GM12878 (cell line): ENCODE data around the gene GDI2. TPM values are rescaled to one million over a fixed set of nuclear protein-coding genes. Genes with fewer than 3 reads are reported as not detected.
"Not testable (repeated sequence)": the region's sequence is repeated elsewhere in the genome, so short reads cannot be mapped to it uniquely, and the experiment has no call there.

Source experiments
- ATAC-seq: fragments of 200-7000 bp; cut with Tn5 transposase; 3 replicates; pipeline ENCODE4 v1.9.1; 2020; ENCODE audit warnings: mild to moderate bottlenecking, moderate library complexity
- BruUV-seq: library from RNA; stranded (reverse); fragments of 400-500 nt; replicated peaks from 2 replicates; lab custom pipeline; 2021; lab: Mats Ljungman, UMichigan
- CTCF ChIA-PET: fragments of 300-600 bp; sonication (Branson Sonifier 250); formaldehyde crosslinking; extraction: SDS; loops from one replicate; lab custom pipeline; 2021; ENCODE audit warnings: inconsistent platforms; lab: Yijun Ruan, JAX
- POLR2A ChIA-PET: fragments of 350-600 bp; formaldehyde crosslinking; extraction: SDS; loops from one replicate; lab custom pipeline; 2021; ENCODE audit warnings: inconsistent platforms; lab: Charles Lee
- RAD21 ChIA-PET: fragments of 300-600 bp; sonication (Branson Sonifier 250); formaldehyde crosslinking; loops from one replicate; lab custom pipeline; 2023; ENCODE audit warnings: antibody characterized with exemption; ENCODE audit not compliant: unreplicated experiment; lab: Charles Lee
- SMC1A ChIA-PET: fragments of 300-600 bp; sonication (Branson Sonifier 250); formaldehyde crosslinking; loops from one replicate; lab custom pipeline; 2023; ENCODE audit not compliant: unreplicated experiment, uncharacterized antibody; lab: Charles Lee
- DNase-seq: peaks from one replicate; pipeline ENCODE4 v3.0.0-alpha.2; 2011; ENCODE audit warnings: low read depth, low spot score
- FAIRE-seq: peaks from 3 replicates; lab custom pipeline; 2011; peaks lifted over from hg19 to GRCh38; lab: Jason Lieb, UNC
- H2AFZ ChIP-seq: 2 replicates; pipeline ENCODE4 v1.6.0; 2011; ENCODE audit warnings: low read depth, low read length, control low read depth; ENCODE audit not compliant: control insufficient read depth
- H3K27ac ChIP-seq: 2 replicates; pipeline ENCODE4 v1.5.1; 2011; ENCODE audit warnings: control low read depth; ENCODE audit not compliant: control insufficient read depth, insufficient read depth
- H3K27me3 ChIP-seq, 2 experiments: replicated peaks in 1 of 2; 2 replicates each; pipeline versions ENCODE4 v1.6.0 to v1.6.1; 2011; ENCODE audit warnings: low read length in 1 of 2; ENCODE audit not compliant: control insufficient read depth in 2 of 2, insufficient read depth in 2 of 2
- H3K36me3 ChIP-seq, 2 experiments: 2 replicates each; pipeline ENCODE4 v1.5.1; 2011; ENCODE audit warnings: low read length in 1 of 2; ENCODE audit not compliant: control insufficient read depth in 2 of 2, insufficient read depth in 2 of 2
- H3K4me1 ChIP-seq: 2 replicates; pipeline ENCODE4 v1.6.1; 2011; ENCODE audit warnings: mild to moderate bottlenecking, low read length, moderate library complexity, mixed read lengths; ENCODE audit not compliant: control insufficient read depth, insufficient read depth
- H3K4me2 ChIP-seq: 2 replicates; pipeline ENCODE4 v1.6.0; 2011; ENCODE audit warnings: control low read depth; ENCODE audit not compliant: control insufficient read depth, insufficient read depth
- H3K4me3 ChIP-seq: fragments of 200-600 bp; sonication (generic); 2 replicates; pipeline ENCODE4 v1.5.1; 2016
- H3K79me2 ChIP-seq: 2 replicates; pipeline ENCODE4 v1.6.0; 2011; ENCODE audit warnings: low read length; ENCODE audit not compliant: control insufficient read depth, insufficient read depth
- H3K9ac ChIP-seq: 2 replicates; pipeline ENCODE4 v1.8.0; 2011; ENCODE audit warnings: low read length, control low read depth, mixed read lengths; ENCODE audit not compliant: control insufficient read depth, insufficient read depth
- H3K9me3 ChIP-seq: replicated peaks from 3 replicates; pipeline ENCODE4 v1.5.1; 2011; ENCODE audit warnings: mild to moderate bottlenecking, low read length; ENCODE audit not compliant: control insufficient read depth, insufficient read depth
- H4K20me1 ChIP-seq: 2 replicates; pipeline ENCODE4 v1.6.0; 2011; ENCODE audit not compliant: control insufficient read depth, insufficient read depth
- CBX5 ChIP-seq: sonication (generic); IDR thresholded peaks from 2 replicates; pipeline ENCODE4 v1.6.1; 2016; ENCODE audit warnings: low read depth, moderate library complexity, mild to moderate bottlenecking, inconsistent platforms
- CEBPB ChIP-seq, 2 experiments: fragments of 150-350 bp in 1 of 2; IDR thresholded peaks; 2 replicates each; pipeline ENCODE4 v1.6.1; 2012 to 2014; ENCODE audit warnings: low read depth in 2 of 2, low read length in 2 of 2, borderline replicate concordance in 1 of 2, inconsistent platforms in 1 of 2
- CHD4 ChIP-seq: fragments of 200-600 bp; sonication (generic); IDR thresholded peaks from 2 replicates; pipeline ENCODE4 v1.6.1; 2016; ENCODE audit warnings: mild to moderate bottlenecking
- KAT2A ChIP-seq: conservative IDR thresholded peaks from 2 replicates; pipeline ENCODE4 v1.6.1; 2011; ENCODE audit warnings: low read depth, low read length; ENCODE audit not compliant: control insufficient read depth
- NR2C1 ChIP-seq: fragments of 450-650 bp; IDR thresholded peaks from 2 replicates; pipeline ENCODE4 v1.6.1; 2017; ENCODE audit warnings: antibody characterized with exemption, mild to moderate bottlenecking, moderate library complexity
- SP1 ChIP-seq: IDR thresholded peaks from one replicate; pipeline ENCODE4 v1.6.1; 2011; ENCODE audit warnings: low read depth, low read length
- TCF3 ChIP-seq: IDR thresholded peaks from 2 replicates; pipeline ENCODE4 v1.6.1; 2012; ENCODE audit warnings: low read depth, mild to moderate bottlenecking, low read length, borderline replicate concordance; ENCODE audit not compliant: insufficient read depth
- WRNIP1 ChIP-seq: IDR thresholded peaks from 2 replicates; pipeline ENCODE4 v1.6.1; 2011; ENCODE audit warnings: low read depth, low read length, improper control_type of control experiment, borderline replicate concordance
- ZBED1 ChIP-seq: IDR thresholded peaks from 2 replicates; pipeline ENCODE4 v1.6.1; 2016; ENCODE audit warnings: borderline replicate concordance
- ZZZ3 ChIP-seq: IDR thresholded peaks from 2 replicates; pipeline ENCODE4 v1.6.1; 2011; ENCODE audit warnings: low read depth; ENCODE audit not compliant: control insufficient read depth, insufficient read length
- WGBS: methylation state at CpG from one replicate; pipeline ENCODE4 v1.1.6; 2016; ENCODE audit warnings: low lambda C conversion rate; ENCODE audit not compliant: insufficient replicate concordance, insufficient coverage; ENCODE audit errors: missing lambda C conversion rate; 5-methylcytosine and 5-hydroxymethylcytosine counted together
- in situ Hi-C: fragments of 300-500 bp; cut with MboI; formaldehyde crosslinking; loops from 9 replicates; pipeline ENCODE4 v1.14.3; 2018; ENCODE audit warnings: mixed read lengths
- intact Hi-C: fragments of 100-400 bp; cut with micrococcal nuclease; formaldehyde crosslinking; loops from one replicate; pipeline ENCODE4 v1.14.2; 2022; ENCODE audit not compliant: unreplicated experiment
- polyA plus RNA-seq, 11 experiments: library from polyadenylated mRNA; depleted of rRNA in 4 of 11; unstranded in 6 of 11; stranded (reverse) in 5 of 11; fragments of >200 nt; fragmentation: Nextera tagmentation in 4 of 11; fragmentation: Illumina TruSeq in 1 of 11; extraction: Ambion mirVana in 4 of 11; extraction: Trizol in 1 of 11; gene quantifications; 1 replicate in 1 of 11; 2 replicates in 10 of 11; pipeline versions ENCODE4 v1.2.1 to v1.2.3, GENCODE V29; 2011 to 2016; ENCODE audit warnings: inconsistent platforms in 2 of 11, missing spikeins in 2 of 11, low read depth in 1 of 11
- total RNA-seq, 4 experiments: library from RNA; depleted of rRNA in 3 of 4; stranded (reverse); fragments of >200 nt in 3 of 4; fragmentation: Illumina TruSeq in 1 of 4; extraction: Trizol in 1 of 4; gene quantifications; 2 replicates each; pipeline versions ENCODE4 v1.2.1 to v1.2.3, GENCODE V29; 2013 to 2021
- TF ChIP-seq, protein P1 (sequence below): IDR thresholded peaks from 2 replicates; pipeline ENCODE4 v1.6.1; 2012; ENCODE audit warnings: mild to moderate bottlenecking, low read depth, low read length

GDI2 gene
- total and polyA plus RNA-seq, 10 of the 15 experiments (the other 5 are each of a cell fraction or from before 2014, with no cell fraction given), result 261 to 395 (median 276) TPM

DNA sequence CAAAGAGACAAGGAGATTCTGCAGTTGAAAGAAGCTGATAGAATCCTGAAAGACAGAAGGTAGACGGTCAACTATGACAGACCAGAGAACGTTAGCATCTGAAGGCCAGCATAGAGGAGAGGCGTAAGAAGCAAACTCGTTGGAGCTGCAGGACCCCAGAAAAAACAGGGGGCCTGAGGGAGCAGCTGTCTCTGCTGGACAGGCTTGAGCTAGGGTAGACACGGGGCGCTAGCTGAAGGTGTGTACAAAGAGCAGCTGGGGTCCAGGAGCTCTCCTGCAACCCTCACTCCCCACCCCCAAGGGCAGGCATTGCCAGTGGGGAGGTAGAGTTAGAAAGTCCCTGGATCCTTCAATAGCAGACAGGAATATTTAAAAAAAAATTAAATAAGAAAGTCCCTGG lies 14.6 kb upstream of the GDI2 start:
- no TSS peak for BruUV-seq
- TF ChIP-seq SP1 (no peak), CHD4 (no peak), CBX5 (no peak), CEBPB (IDR thresholded peaks at IDR 0.05; ENCODE audit: borderline replicate concordance in 1 of 2, low read depth in 2 of 2, low read length in 2 of 2) (no peak), NR2C1 (no peak), TCF3 (no peak), ZBED1 (no peak), WRNIP1 (no peak), ZZZ3 (no peak), KAT2A (no peak)
- TF ChIP-seq, protein P1, sequence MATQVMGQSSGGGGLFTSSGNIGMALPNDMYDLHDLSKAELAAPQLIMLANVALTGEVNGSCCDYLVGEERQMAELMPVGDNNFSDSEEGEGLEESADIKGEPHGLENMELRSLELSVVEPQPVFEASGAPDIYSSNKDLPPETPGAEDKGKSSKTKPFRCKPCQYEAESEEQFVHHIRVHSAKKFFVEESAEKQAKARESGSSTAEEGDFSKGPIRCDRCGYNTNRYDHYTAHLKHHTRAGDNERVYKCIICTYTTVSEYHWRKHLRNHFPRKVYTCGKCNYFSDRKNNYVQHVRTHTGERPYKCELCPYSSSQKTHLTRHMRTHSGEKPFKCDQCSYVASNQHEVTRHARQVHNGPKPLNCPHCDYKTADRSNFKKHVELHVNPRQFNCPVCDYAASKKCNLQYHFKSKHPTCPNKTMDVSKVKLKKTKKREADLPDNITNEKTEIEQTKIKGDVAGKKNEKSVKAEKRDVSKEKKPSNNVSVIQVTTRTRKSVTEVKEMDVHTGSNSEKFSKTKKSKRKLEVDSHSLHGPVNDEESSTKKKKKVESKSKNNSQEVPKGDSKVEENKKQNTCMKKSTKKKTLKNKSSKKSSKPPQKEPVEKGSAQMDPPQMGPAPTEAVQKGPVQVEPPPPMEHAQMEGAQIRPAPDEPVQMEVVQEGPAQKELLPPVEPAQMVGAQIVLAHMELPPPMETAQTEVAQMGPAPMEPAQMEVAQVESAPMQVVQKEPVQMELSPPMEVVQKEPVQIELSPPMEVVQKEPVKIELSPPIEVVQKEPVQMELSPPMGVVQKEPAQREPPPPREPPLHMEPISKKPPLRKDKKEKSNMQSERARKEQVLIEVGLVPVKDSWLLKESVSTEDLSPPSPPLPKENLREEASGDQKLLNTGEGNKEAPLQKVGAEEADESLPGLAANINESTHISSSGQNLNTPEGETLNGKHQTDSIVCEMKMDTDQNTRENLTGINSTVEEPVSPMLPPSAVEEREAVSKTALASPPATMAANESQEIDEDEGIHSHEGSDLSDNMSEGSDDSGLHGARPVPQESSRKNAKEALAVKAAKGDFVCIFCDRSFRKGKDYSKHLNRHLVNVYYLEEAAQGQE, result no peak
- H3K79me2 ChIP-seq, result no peaks in the 10 kb centered on the region
- no peaks in the 10 kb centered on the region for H3K4me1 ChIP-seq
- ATAC-seq, result no peak
- RAD21 ChIA-PET, result interaction anchor here (1.2 kb wide), 1 partner anchor 9 kb away, joined by 4 read pairs; no protein-coding TSS in a partner anchor
- CTCF ChIA-PET, result interaction anchor here (1.5 to 2.6 kb wide), 2 partner anchors 8 to 16 kb away, joined by 4 to 9 read pairs; no protein-coding TSS in a partner anchor
- DNase-seq, result no peak
- no peak overlapping the region for H3K4me3 ChIP-seq
- H3K36me3 ChIP-seq, result no peaks in the 10 kb centered on the region
- H3K4me2 ChIP-seq, result no peak overlapping the region
- H2AFZ ChIP-seq, result no peak overlapping the region
- H3K27me3 ChIP-seq, result no peaks in the 10 kb centered on the region
- in situ Hi-C loops, result no loop called here
- H3K27ac ChIP-seq, result no peak overlapping the region
- no peaks in the 10 kb centered on the region for H4K20me1 ChIP-seq
- WGBS, result 58% methylated on average over 6 of the region's 6 CpGs
- SMC1A ChIA-PET, result no interaction called here
- H3K9ac ChIP-seq, result no peak overlapping the region
- POLR2A ChIA-PET, result interaction anchor here (2.1 kb wide), 1 partner anchor 9 kb away, joined by 4 read pairs; no protein-coding TSS in a partner anchor
- intact Hi-C loops, result no loop called here
- H3K9me3 ChIP-seq, result no peaks in the 10 kb centered on the region
- FAIRE-seq, result no peak

DNA sequence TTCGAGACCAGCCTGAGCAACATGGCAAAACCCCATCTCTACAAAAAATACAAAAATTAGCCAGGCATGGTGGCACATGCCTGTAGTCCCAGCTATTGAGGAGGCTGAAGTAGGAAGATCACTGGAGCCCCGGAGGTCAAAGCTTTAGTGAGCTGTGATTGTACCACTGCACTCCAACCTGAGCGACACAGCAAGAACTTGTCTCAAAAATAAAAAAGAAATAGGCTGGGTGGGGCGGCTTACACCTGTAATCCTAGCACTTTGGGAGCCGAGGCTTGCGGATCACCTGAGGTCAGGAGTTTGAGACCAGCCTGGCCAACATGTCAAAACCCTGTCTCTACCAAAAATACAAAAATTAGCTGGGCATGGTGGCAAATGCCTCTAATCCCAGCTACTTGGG lies 13.3 kb upstream of the GDI2 start:
- H3K9ac ChIP-seq, H3K79me2 ChIP-seq, in situ Hi-C loops, H3K4me2 ChIP-seq, BruUV-seq, ATAC-seq, H3K27me3 ChIP-seq, H3K4me3 ChIP-seq, FAIRE-seq, DNase-seq, H3K27ac ChIP-seq, H3K9me3 ChIP-seq, SMC1A ChIA-PET, H3K4me1 ChIP-seq, RAD21 ChIA-PET, H4K20me1 ChIP-seq, H2AFZ ChIP-seq, intact Hi-C loops, H3K36me3 ChIP-seq: not testable (repeated sequence)
- POLR2A ChIA-PET, result interaction anchor here (0.9 to 2.1 kb wide), 2 partner anchors 7 to 13 kb away, joined by 3 to 4 read pairs; no protein-coding TSS in a partner anchor
- WGBS, result 63% methylated on average over 6 of the region's 6 CpGs
- CTCF ChIA-PET, result interaction anchor here (1.7 to 2.6 kb wide), 2 partner anchors 17 to 46 kb away, joined by 3 to 9 read pairs; no protein-coding TSS in a partner anchor
